GM10266 (cell line): ENCODE data around the gene TRPV4.

Source experiments
- DNase-seq: peaks from one replicate; pipeline ENCODE4 v3.0.0; 2012; ENCODE audit errors: extremely low spot score
- TF ChIP-seq, protein P1 (sequence below): IDR thresholded peaks from 2 replicates; pipeline ENCODE4 v1.5.1; 2012; ENCODE audit warnings: mild to moderate bottlenecking, low read depth; ENCODE audit not compliant: control insufficient read depth, insufficient read depth; ENCODE audit errors: missing control alignments

TRPV4 gene

GRCh38 chr12:109770104-109770860 lies 62.9 kb downstream of the TRPV4 start:
- DNase-seq = no peak
- TF ChIP-seq, protein P1, sequence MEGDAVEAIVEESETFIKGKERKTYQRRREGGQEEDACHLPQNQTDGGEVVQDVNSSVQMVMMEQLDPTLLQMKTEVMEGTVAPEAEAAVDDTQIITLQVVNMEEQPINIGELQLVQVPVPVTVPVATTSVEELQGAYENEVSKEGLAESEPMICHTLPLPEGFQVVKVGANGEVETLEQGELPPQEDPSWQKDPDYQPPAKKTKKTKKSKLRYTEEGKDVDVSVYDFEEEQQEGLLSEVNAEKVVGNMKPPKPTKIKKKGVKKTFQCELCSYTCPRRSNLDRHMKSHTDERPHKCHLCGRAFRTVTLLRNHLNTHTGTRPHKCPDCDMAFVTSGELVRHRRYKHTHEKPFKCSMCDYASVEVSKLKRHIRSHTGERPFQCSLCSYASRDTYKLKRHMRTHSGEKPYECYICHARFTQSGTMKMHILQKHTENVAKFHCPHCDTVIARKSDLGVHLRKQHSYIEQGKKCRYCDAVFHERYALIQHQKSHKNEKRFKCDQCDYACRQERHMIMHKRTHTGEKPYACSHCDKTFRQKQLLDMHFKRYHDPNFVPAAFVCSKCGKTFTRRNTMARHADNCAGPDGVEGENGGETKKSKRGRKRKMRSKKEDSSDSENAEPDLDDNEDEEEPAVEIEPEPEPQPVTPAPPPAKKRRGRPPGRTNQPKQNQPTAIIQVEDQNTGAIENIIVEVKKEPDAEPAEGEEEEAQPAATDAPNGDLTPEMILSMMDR = no peak

- DNase-seq = no peak
- TF ChIP-seq, protein P1 = no peak
Measured at GRCh38 chr12:109768901-109769670, 64.1 kb downstream of the TRPV4 start.

DNA sequence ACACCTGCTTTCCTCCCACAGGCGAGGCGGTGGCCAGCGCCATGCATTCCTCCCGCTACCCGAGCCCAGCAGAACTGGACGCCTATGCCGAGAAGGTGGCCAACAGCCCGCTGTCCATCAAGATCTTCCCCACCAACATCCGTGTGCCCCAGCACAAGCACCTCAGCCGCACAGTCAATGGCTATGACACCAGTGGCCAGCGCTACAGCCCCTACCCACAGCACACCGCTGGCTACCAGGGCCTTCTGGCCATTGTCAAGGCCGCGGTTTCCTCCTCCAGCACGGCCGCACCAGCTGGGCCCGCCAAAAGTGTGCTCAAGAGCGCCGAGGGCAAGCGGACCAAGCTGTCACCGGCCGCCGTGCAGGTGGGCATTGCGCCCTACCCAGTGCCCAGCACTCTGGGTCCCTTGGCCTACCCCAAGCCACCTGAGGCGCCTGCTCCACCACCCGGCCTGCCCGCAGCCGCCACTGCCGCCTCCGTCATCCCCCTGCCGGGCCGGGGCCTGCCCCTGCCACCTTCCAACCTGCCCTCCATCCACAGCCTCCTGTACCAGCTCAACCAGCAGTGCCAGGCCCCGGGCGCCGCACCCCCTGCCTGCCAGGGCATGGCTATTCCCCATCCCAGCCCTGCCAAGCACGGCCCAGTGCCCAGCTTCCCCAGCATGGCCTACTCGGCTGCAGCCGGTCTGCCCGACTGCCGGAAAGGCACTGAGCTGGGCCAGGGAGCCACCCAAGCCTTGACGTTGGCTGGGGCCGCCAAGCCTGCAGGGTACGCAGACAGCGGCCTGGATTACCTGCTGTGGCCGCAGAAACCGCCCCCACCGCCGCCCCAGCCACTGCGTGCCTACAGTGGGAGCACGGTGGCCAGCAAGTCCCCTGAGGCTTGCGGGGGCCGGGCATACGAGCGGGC lies 65.0 kb downstream of the TRPV4 start:
- TF ChIP-seq, protein P1 = no peak
- no peak for DNase-seq

DNA sequence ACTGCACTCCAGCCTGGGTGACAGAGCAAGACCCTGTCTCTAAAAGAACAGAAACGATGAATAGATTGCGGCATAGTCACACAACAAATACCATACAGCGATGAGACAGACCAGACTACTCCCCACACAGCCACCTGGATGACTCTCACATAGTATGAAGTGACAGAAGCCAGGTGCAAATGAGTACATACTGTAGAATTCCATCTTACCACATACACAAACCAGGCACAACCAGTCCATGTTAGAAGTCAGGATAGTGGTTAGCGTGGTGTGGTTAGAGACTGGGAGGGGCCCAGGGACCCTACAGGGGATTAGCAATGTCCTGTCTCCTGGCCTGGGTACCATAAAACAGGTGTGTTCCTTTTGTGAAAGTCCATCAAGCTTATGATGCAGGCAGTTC lies 65.7 kb downstream of the TRPV4 start:
- TF ChIP-seq, protein P1 = no peak
- DNase-seq = no peak

DNA sequence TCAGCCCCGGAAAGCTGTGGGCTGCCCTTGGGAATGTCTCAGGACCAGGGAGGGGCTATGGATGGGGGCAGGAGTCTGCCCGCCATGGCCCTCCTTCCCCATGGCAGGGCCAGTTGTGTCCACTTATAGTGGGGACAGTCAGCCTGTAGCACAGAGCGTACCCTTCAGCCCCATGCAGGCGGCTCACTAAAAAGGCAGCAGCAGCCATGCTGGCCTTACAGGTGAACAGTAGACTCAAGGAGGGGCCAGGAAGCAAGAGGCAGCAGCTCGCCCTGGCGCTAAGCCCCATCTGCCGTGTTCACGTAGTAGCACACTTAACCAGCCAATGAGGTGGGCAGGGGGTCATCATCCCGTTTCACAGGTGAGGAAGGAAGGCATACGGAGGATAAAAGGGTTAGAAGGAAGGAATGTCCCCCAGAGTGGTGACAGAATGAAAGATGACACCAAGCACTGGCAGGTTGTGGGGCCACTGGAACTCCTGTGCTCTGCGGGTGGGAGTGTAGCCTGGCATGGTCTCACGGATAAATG lies 66.9 kb downstream of the TRPV4 start:
- DNase-seq = no peak
- TF ChIP-seq, protein P1 = no peak

DNA sequence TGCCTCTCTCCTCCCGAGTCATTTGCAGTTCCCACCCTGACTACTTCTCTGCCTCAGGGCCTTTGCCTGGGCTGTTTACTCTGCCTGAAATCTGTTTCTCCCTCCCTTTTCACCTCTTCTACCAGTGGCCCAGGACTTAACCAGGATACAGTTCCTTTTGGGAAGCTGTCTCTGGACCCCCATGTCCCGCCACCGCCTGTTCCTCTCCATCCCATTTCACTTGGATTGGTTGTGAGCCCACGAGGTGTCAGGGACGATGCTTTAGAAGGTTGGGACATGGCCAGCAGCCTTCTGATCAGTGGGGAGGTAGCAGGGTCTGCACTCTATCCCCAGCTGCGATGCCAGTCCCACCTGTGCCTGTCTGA lies 67.8 kb downstream of the TRPV4 start:
- TF ChIP-seq, protein P1 = no peak

More for the DNA sequence above, 67.8 kb downstream of the TRPV4 start:
- no peak for DNase-seq
